ENCODE results near the gene SRGAP3.

Gene SRGAP3

GRCh38 chr3:9081184-9081818, 168.1 kb downstream of the SRGAP3 start:
- no peak for DNase-seq (ENCODE audit: low spot score)

- DNase-seq (ENCODE audit: low spot score): no peak
These were observed 169.3 kb downstream of the SRGAP3 start for GRCh38 chr3:9080163-9080562.

GRCh38 chr3:9079676-9080075, 169.8 kb downstream of the SRGAP3 start:
- no peak for DNase-seq (ENCODE audit: low spot score)

GRCh38 chr3:9078561-9079240, 170.7 kb downstream of the SRGAP3 start:
- DNase-seq (ENCODE audit: low spot score): no peak

GRCh38 chr3:9077029-9077428, 172.4 kb downstream of the SRGAP3 start:
- DNase-seq (ENCODE audit: low spot score): no peak

GRCh38 chr3:9075762-9076161, 173.7 kb downstream of the SRGAP3 start:
- DNase-seq (ENCODE audit: low spot score): no peak

- no peak for DNase-seq (ENCODE audit: low spot score)
These were observed 175.4 kb downstream of the SRGAP3 start for GRCh38 chr3:9074079-9074478.

- no peak for DNase-seq (ENCODE audit: low spot score)
These were observed 176.8 kb downstream of the SRGAP3 start for GRCh38 chr3:9072667-9073009.

GRCh38 chr3:9071936-9072666, 177.3 kb downstream of the SRGAP3 start:
- DNase-seq (ENCODE audit: low spot score): no peak

GRCh38 chr3:9070961-9071360, 178.5 kb downstream of the SRGAP3 start:
- no peak for DNase-seq (ENCODE audit: low spot score)

GRCh38 chr3:9069971-9070370, 179.5 kb downstream of the SRGAP3 start:
- DNase-seq (ENCODE audit: low spot score): no peak

GRCh38 chr3:9068051-9068450, 181.4 kb downstream of the SRGAP3 start:
- DNase-seq (ENCODE audit: low spot score): no peak

- no peak for DNase-seq (ENCODE audit: low spot score)
These were observed 182.0 kb downstream of the SRGAP3 start for GRCh38 chr3:9067352-9067975.

- no peak for DNase-seq (ENCODE audit: low spot score)
These were observed 182.7 kb downstream of the SRGAP3 start for GRCh38 chr3:9066775-9067174.

GRCh38 chr3:9066141-9066540, 183.3 kb downstream of the SRGAP3 start:
- DNase-seq (ENCODE audit: low spot score): no peak

- DNase-seq (ENCODE audit: low spot score): no peak
These were observed 184.6 kb downstream of the SRGAP3 start for GRCh38 chr3:9064850-9065249.

- no peak for DNase-seq (ENCODE audit: low spot score)
These were observed 185.2 kb downstream of the SRGAP3 start for GRCh38 chr3:9064251-9064650.

- no peak for DNase-seq (ENCODE audit: low spot score)
These were observed 186.9 kb downstream of the SRGAP3 start for GRCh38 chr3:9062570-9062969.

- DNase-seq (ENCODE audit: low spot score): no peak
These were observed 187.8 kb downstream of the SRGAP3 start for GRCh38 chr3:9061634-9062033.

- DNase-seq (ENCODE audit: low spot score): no peak
These were observed 189.7 kb downstream of the SRGAP3 start for GRCh38 chr3:9059489-9060400.

- DNase-seq (ENCODE audit: low spot score): no peak
These were observed 192.9 kb downstream of the SRGAP3 start for GRCh38 chr3:9056581-9056980.
